ENCODE results near the gene SDE2. TPM values are rescaled to one million over a fixed set of nuclear protein-coding genes. Genes with fewer than 3 reads are reported as not detected.
A peak's percentile ranks its signal among the peaks of the same experiment; 100 is the strongest.

The SDE2 gene
- total and polyA plus RNA-seq, 4 donors: 15.4 to 44.2 (median 18.0) TPM

DNA sequence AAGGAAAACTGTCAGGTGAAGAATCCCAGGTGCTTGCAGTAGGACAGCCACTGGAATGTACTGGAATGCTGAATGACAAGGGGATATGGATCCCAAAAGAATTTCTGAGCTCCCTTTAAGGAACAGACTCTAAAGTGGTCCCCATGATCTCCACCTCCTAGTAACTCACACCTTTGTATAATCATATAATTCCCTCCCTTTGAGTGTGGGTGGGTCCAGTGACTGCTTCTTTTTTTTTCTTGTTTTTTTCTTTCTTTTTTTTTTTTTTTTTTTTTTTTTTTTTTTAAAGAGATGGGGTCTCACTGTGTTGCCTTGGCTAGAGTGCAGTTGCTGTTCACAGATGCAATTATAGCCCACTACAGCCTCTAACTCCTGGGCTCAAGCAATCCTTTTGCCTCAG lies 34.8 kb upstream of the SDE2 start:
- Histone ChIP-seq H3K27ac (ENCODE audit: low read depth, low read length) (peak overlapping the region; percentile 33), H3K27me3 (ENCODE audit: control insufficient read depth, insufficient read depth, low read length) (no peaks in the 10 kb centered on the region), H3K4me1 (ENCODE audit: control insufficient read depth, insufficient read depth, low read length) (peaks cover 5% of the 10 kb centered on the region), H3K9me3 (ENCODE audit: control insufficient read depth, insufficient read depth, low read length) (no peaks in the 10 kb centered on the region), H3K4me3 (ENCODE audit: low read depth, low read length) (no peak overlapping the region), H3K36me3 (ENCODE audit: control insufficient read depth, insufficient read depth, low read length) (no peaks in the 10 kb centered on the region)
- DNase-seq (ENCODE audit: low read depth in 4 of 6, low spot score in 6 of 6): no peak

DNA sequence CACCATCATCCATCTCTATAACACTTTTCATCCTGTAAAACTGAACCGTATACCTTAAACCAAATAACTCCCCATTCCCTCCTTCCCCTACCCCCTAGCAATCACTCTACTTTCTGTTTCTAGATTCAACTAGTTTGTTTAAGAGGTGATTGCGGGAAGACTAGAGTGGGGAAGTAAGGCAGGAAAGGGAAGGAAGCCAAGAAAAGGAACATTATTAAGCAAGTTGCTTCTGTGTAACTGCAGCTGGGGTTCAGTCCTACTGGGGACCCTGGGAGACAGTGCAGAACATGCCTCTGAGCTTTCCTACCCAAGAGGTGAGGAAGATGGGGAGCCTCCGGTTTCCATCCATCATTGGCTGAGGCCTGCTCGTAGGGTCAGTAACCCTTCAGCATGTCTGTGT lies 34.4 kb upstream of the SDE2 start:
- DNase-seq (ENCODE audit: low read depth in 4 of 6, low spot score in 6 of 6): no peak
- peaks cover 5% of the 10 kb centered on the region for H3K4me1 ChIP-seq (ENCODE audit: control insufficient read depth, insufficient read depth, low read length)
- 86% methylated on average over 2 of the region's 4 CpGs for WGBS (ENCODE audit: insufficient coverage)
- no peaks in the 10 kb centered on the region for H3K36me3 ChIP-seq (ENCODE audit: control insufficient read depth, insufficient read depth, low read length)
- no peaks in the 10 kb centered on the region for H3K27me3 ChIP-seq (ENCODE audit: control insufficient read depth, insufficient read depth, low read length)
- no peaks in the 10 kb centered on the region for H3K9me3 ChIP-seq (ENCODE audit: control insufficient read depth, insufficient read depth, low read length)
- H3K4me3 ChIP-seq (ENCODE audit: low read depth, low read length): no peak overlapping the region
- H3K27ac ChIP-seq (ENCODE audit: low read depth, low read length): no peak overlapping the region

DNA sequence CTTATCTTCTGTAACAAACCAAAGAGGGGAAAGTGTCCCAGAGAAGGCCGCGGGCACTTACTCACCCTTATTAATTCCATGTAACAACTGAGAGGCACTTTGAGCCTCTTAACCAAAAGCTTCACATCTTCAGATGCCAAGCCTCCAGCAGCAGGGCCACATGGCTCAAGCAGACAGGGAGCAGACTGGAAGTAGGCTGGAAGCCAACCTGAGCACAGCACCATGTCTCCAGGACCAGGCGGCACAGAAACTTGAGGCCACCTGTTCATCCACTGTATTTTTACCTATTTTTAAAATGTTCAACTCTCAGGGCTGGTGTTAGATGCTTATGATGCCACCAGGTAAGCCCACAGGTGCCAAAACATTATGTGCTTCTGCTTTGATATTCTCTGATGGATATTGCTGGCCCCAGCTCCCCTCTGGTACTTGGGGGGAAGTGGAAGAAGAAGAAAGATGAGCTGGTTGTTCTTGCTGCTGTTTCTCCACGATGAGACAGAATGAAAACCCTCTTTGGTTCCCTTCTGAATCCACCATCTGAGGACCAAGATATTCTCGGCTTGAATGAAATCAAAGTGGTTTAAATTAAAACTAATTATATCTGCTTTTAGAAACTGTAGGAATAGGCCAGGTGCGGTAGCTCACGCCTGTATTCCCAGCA lies 30.6 kb upstream of the SDE2 start:
- H3K9me3 ChIP-seq (ENCODE audit: control insufficient read depth, insufficient read depth, low read length): no peaks in the 10 kb centered on the region
- WGBS (ENCODE audit: insufficient coverage): 100% methylated on average over 3 of the region's 7 CpGs
- no peaks in the 10 kb centered on the region for H3K36me3 ChIP-seq (ENCODE audit: control insufficient read depth, insufficient read depth, low read length)
- no peak for DNase-seq (ENCODE audit: low read depth in 4 of 6, low spot score in 6 of 6)
- peaks cover 5% of the 10 kb centered on the region for H3K4me1 ChIP-seq (ENCODE audit: control insufficient read depth, insufficient read depth, low read length)
- H3K27ac ChIP-seq (ENCODE audit: low read depth, low read length): no peak overlapping the region
- no peak overlapping the region for H3K4me3 ChIP-seq (ENCODE audit: low read depth, low read length)
- H3K27me3 ChIP-seq (ENCODE audit: control insufficient read depth, insufficient read depth, low read length): no peaks in the 10 kb centered on the region

DNA sequence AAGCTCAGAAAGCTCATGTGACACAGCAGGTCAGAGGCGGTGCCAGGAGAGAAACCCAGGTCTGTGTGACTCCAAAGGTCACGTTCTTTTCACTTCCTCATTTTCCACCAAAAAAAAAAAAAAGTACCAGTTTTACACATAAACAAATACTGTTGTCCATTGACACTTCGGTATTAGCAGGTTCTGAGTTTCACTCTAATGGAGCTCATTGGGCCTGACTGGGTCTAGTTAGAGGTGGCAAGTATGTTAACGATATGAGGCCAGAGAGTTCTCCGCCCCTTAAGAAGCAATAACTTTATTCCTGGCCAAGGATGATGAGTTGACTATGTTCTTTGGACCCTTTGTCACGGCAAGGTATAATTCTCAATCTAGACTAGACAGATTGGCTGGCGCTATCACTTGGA lies 30.0 kb upstream of the SDE2 start:
- no peak for DNase-seq (ENCODE audit: low read depth in 4 of 6, low spot score in 6 of 6)
- no peaks in the 10 kb centered on the region for H3K4me1 ChIP-seq (ENCODE audit: control insufficient read depth, insufficient read depth, low read length)
- no peak overlapping the region for H3K27ac ChIP-seq (ENCODE audit: low read depth, low read length)
- no peaks in the 10 kb centered on the region for H3K36me3 ChIP-seq (ENCODE audit: control insufficient read depth, insufficient read depth, low read length)
- H3K27me3 ChIP-seq (ENCODE audit: control insufficient read depth, insufficient read depth, low read length): no peaks in the 10 kb centered on the region
- no peaks in the 10 kb centered on the region for H3K9me3 ChIP-seq (ENCODE audit: control insufficient read depth, insufficient read depth, low read length)
- WGBS (ENCODE audit: insufficient coverage): 92% methylated on average over 2 of the region's 7 CpGs
- no peak overlapping the region for H3K4me3 ChIP-seq (ENCODE audit: low read depth, low read length)

DNA sequence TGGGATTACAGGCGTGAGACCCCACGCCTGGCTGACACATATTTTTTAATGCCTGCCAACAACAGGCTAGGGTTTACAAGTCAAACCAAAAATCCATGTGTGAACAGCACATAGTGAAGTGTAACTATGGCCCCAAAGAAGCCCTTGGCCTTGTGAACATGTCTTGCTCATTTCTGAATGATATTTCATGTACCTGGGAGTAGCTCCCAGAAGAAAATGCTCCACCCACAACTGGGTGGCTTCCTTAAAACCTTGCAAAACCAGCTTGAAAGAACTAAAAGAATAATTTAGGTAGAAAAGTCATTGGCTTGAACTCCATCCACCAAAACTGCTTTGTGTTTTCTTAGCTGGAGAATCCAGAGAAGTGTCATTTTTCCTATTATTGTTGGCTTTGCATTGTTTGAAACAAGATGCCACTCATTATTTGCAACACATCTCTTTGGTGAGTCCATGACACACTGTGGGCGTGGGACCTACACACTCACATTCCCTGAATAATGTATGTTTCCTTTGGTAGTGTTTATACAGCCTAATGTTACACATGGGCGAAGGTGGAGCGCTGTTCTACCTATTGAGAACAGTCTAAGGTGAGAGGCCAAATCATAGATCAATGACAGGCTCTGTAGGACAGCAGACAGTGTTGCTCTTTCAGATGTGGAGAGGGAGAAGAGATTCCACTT lies 28.5 kb upstream of the SDE2 start:
- H3K9me3 ChIP-seq (ENCODE audit: control insufficient read depth, insufficient read depth, low read length): no peaks in the 10 kb centered on the region
- DNase-seq (ENCODE audit: low read depth in 4 of 6, low spot score in 6 of 6): peak in 1 of 6 donors; percentile 13
- H3K4me3 ChIP-seq (ENCODE audit: low read depth, low read length): no peak overlapping the region
- H3K27me3 ChIP-seq (ENCODE audit: control insufficient read depth, insufficient read depth, low read length): no peaks in the 10 kb centered on the region
- H3K4me1 ChIP-seq (ENCODE audit: control insufficient read depth, insufficient read depth, low read length): no peaks in the 10 kb centered on the region
- H3K27ac ChIP-seq (ENCODE audit: low read depth, low read length): no peak overlapping the region
- no peaks in the 10 kb centered on the region for H3K36me3 ChIP-seq (ENCODE audit: control insufficient read depth, insufficient read depth, low read length)
- 80% methylated on average over 3 of the region's 5 CpGs for WGBS (ENCODE audit: insufficient coverage)

DNA sequence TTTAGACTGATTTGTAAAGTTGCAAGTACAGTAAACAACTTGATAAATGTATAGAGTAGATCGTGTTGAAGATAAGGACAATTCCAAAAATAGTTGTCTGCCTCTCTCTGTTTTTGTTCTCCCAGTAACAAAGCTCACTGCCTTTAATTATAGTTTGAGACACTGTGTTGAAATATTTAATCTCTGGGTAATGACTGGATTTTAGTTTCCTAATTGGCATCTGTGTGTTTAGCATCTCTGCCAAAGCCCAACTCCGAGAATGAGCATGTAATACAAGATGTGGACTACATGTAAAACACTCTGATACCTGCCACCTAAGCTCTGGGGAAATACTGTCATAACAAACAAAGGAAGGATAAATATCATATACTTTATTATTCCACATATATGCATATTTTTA lies 27.7 kb upstream of the SDE2 start:
- no peak overlapping the region for H3K27ac ChIP-seq (ENCODE audit: low read depth, low read length)
- H3K4me3 ChIP-seq (ENCODE audit: low read depth, low read length): no peak overlapping the region
- H3K9me3 ChIP-seq (ENCODE audit: control insufficient read depth, insufficient read depth, low read length): no peaks in the 10 kb centered on the region
- no CpG with 5 or more reads among the region's 2 CpGs for WGBS (ENCODE audit: insufficient coverage)
- no peak for DNase-seq (ENCODE audit: low read depth in 4 of 6, low spot score in 6 of 6)
- no peaks in the 10 kb centered on the region for H3K4me1 ChIP-seq (ENCODE audit: control insufficient read depth, insufficient read depth, low read length)
- H3K27me3 ChIP-seq (ENCODE audit: control insufficient read depth, insufficient read depth, low read length): no peaks in the 10 kb centered on the region
- H3K36me3 ChIP-seq (ENCODE audit: control insufficient read depth, insufficient read depth, low read length): no peaks in the 10 kb centered on the region

DNA sequence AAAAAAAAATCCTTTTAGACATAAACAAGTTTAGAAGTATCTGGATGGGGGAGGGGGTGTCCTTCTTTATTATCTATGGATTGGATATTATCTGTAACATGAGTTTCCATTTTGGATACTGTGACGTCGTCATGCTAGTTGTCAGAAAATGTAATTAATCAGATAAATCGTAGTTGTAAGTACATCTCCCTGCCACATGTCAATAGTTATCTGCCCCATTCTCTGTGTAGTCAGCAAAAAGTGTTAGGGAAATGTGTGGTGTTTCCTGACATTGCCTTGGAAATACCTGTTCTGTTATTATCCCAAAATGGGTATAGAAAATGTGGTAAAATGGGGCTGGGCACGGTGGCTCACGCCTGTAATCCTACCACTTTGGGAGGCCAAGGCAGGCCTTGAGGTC lies 24.6 kb upstream of the SDE2 start:
- no peaks in the 10 kb centered on the region for H3K36me3 ChIP-seq (ENCODE audit: control insufficient read depth, insufficient read depth, low read length)
- no peaks in the 10 kb centered on the region for H3K27me3 ChIP-seq (ENCODE audit: control insufficient read depth, insufficient read depth, low read length)
- no CpG with 5 or more reads among the region's 5 CpGs for WGBS (ENCODE audit: insufficient coverage)
- H3K9me3 ChIP-seq (ENCODE audit: control insufficient read depth, insufficient read depth, low read length): no peaks in the 10 kb centered on the region
- H3K4me1 ChIP-seq (ENCODE audit: control insufficient read depth, insufficient read depth, low read length): no peaks in the 10 kb centered on the region
- no peak overlapping the region for H3K27ac ChIP-seq (ENCODE audit: low read depth, low read length)
- H3K4me3 ChIP-seq (ENCODE audit: low read depth, low read length): no peak overlapping the region
- no peak for DNase-seq (ENCODE audit: low read depth in 4 of 6, low spot score in 6 of 6)

DNA sequence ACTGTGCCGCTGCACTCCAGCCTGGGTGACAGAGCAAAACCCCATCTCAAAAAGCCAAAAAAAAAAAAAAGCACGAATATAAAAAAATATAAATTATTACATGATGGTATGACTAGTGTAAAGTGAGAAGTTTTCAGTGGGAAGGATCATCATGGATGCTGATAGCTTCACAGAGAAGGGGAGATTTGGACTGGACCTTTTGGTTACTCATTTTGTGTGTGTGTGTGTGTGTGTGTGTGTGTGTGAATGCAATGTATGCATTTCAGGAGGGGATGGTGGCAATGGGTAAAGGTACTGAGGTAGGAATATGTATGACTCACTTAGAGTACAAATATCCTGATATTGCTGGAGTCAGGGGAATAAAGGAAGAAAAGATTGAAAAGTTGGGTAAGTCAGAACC lies 22.7 kb upstream of the SDE2 start:
- no peaks in the 10 kb centered on the region for H3K36me3 ChIP-seq (ENCODE audit: control insufficient read depth, insufficient read depth, low read length)
- no peaks in the 10 kb centered on the region for H3K9me3 ChIP-seq (ENCODE audit: control insufficient read depth, insufficient read depth, low read length)
- WGBS (ENCODE audit: insufficient coverage): no CpG with 5 or more reads among the region's 2 CpGs
- no peaks in the 10 kb centered on the region for H3K27me3 ChIP-seq (ENCODE audit: control insufficient read depth, insufficient read depth, low read length)
- H3K4me1 ChIP-seq (ENCODE audit: control insufficient read depth, insufficient read depth, low read length): no peaks in the 10 kb centered on the region
- no peak for DNase-seq (ENCODE audit: low read depth in 4 of 6, low spot score in 6 of 6)
- no peak overlapping the region for H3K4me3 ChIP-seq (ENCODE audit: low read depth, low read length)
- no peak overlapping the region for H3K27ac ChIP-seq (ENCODE audit: low read depth, low read length)

DNA sequence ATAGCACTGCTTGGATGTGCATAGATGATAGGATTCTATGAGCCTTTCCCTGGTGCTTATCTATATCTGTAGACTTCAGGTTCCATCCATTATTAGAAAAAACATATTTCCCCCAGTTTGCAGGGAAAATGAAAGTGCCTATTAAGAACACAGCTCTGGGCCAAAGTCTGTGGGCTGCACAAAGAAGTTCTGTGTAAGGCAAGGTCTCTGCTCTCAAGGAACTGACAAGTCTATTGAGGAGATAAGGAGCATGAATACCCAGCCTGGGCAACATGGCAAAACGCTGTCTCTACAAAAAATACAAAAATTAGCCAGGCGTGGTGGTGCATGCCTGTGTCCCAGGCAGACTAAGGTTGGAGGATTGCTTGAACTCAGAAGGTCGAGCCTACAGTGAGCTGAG lies 22.3 kb upstream of the SDE2 start:
- Histone ChIP-seq H3K27me3 (ENCODE audit: control insufficient read depth, insufficient read depth, low read length) (no peaks in the 10 kb centered on the region), H3K27ac (ENCODE audit: low read depth, low read length) (no peak overlapping the region), H3K36me3 (ENCODE audit: control insufficient read depth, insufficient read depth, low read length) (no peaks in the 10 kb centered on the region), H3K4me1 (ENCODE audit: control insufficient read depth, insufficient read depth, low read length) (no peaks in the 10 kb centered on the region), H3K9me3 (ENCODE audit: control insufficient read depth, insufficient read depth, low read length) (no peaks in the 10 kb centered on the region), H3K4me3 (ENCODE audit: low read depth, low read length) (no peak overlapping the region)
- WGBS (ENCODE audit: insufficient coverage): 67% methylated on average over 2 of the region's 3 CpGs
- DNase-seq (ENCODE audit: low read depth in 4 of 6, low spot score in 6 of 6): no peak

DNA sequence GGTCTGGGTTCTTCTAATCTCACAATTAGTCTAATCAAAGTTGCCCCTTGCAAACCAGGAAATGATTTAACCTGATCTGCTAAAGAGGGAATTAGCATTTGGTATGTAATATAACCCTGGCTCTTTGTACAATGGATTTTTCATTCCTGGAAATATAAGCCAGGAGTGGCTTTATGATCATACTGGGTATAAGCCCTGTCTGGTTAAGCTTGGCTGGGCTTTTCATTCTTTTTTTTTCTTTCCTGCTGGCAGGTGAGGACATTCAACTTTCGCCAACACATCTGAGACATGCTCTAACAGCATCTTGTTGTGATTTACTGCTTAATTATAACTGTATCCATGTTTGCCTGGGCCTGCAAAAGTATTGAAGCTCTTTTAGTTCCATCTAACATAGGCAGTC lies 20.4 kb upstream of the SDE2 start:
- DNase-seq (ENCODE audit: low read depth in 4 of 6, low spot score in 6 of 6): peak in 1 of 6 donors; percentile 55
- WGBS (ENCODE audit: insufficient coverage): no CpG with 5 or more reads among the region's 1 CpG
- Histone ChIP-seq H3K4me3 (ENCODE audit: low read depth, low read length) (no peak overlapping the region), H3K27me3 (ENCODE audit: control insufficient read depth, insufficient read depth, low read length) (no peaks in the 10 kb centered on the region), H3K9me3 (ENCODE audit: control insufficient read depth, insufficient read depth, low read length) (no peaks in the 10 kb centered on the region), H3K27ac (ENCODE audit: low read depth, low read length) (no peak overlapping the region), H3K36me3 (ENCODE audit: control insufficient read depth, insufficient read depth, low read length) (no peaks in the 10 kb centered on the region), H3K4me1 (ENCODE audit: control insufficient read depth, insufficient read depth, low read length) (no peaks in the 10 kb centered on the region)

Data from spinal cord (tissue), 10 donors.